ENCODE results near the gene CACNA2D4. TPM values are rescaled to one million over a fixed set of nuclear protein-coding genes. Genes with fewer than 3 reads are reported as not detected.

CACNA2D4 gene
- total RNA-seq, 1 experiment from 2014 or later: 1.7 TPM

DNA sequence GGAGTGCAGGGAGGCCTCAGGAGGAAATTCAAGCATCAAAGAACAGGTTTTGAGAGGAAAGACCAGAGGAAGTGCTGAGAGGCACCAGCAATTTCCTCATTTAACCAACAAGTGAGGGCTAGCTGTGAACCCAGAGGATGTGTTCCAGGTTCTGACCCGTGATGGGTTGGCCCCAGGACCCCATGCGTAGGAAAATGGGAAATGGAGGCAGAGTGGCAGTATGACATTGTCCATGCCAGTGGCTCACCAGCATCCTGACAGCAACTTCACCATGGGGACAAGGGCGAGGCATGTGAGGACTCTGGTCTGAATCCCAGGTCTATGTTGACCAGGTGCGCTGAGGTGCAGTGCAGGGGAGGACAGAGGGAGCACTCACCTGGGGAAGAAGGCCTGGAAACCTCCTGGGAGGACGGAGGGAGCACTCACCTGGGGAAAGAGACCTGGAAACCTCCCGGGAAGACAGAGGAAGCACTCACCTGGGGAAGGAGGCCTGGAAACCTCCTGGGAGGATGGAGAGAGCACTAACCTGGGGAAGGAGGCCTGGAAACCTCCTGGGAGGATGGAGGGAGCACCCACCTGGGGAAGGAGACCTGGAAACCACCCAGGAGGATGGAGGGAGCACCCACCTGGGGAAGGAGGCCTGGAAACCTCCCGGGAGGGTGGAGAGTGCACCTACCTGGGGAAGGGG lies 6.7 kb upstream of the CACNA2D4 start:
- Histone ChIP-seq H3K4me3 (replicated peaks in 1 of 2; ENCODE audit: low read depth in 1 of 2, low read length in 2 of 2) (no peak overlapping the region), H3K36me3 (ENCODE audit: control insufficient read depth in 1 of 2, insufficient read depth in 2 of 2, low read length in 2 of 2) (no peaks in the 10 kb centered on the region), H3K79me2 (ENCODE audit: insufficient read depth, low read length) (no peaks in the 10 kb centered on the region), H3K9ac (ENCODE audit: low read length) (no peak overlapping the region), H3K9me3 (ENCODE audit: control insufficient read depth in 1 of 2, insufficient read depth in 1 of 2, low read depth in 1 of 2, low read length in 2 of 2) (no peaks in the 10 kb centered on the region), H3K27ac (ENCODE audit: low read depth, low read length) (no peak overlapping the region), H2AFZ (ENCODE audit: low read depth, low read length, poor library complexity, severe bottlenecking) (no peak overlapping the region), H3K4me2 (ENCODE audit: low read length) (no peak overlapping the region), H3K27me3 (ENCODE audit: insufficient read depth, low read length) (no peaks in the 10 kb centered on the region), H4K20me1 (ENCODE audit: insufficient read depth) (no peaks in the 10 kb centered on the region), H3K4me1 (ENCODE audit: control insufficient read depth in 1 of 2, insufficient read depth in 2 of 2, low read length in 2 of 2) (no peaks in the 10 kb centered on the region), H3K9me2 (ENCODE audit: insufficient read depth) (no peaks in the 10 kb centered on the region)
- CTCF ChIA-PET: no interaction called here
- POLR2A ChIA-PET: no interaction called here
- TF ChIP-seq YY1 (IDR thresholded peaks at IDR 0.05; ENCODE audit: extremely low read depth, insufficient replicate concordance, low read depth, low read length) (no peak), CBX3 (IDR thresholded peaks at IDR 0.05; ENCODE audit: low read depth) (no peak), EGR1 (IDR thresholded peaks at IDR 0.05; ENCODE audit: low read depth) (no peak), EZH2 (IDR thresholded peaks at IDR 0.05) (no peak), POLR2A (IDR thresholded peaks at IDR 0.05; ENCODE audit: borderline replicate concordance, extremely low read depth, insufficient read depth, insufficient read length) (no peak), ZFX (IDR thresholded peaks at IDR 0.05) (no peak), SP1 (IDR thresholded peaks at IDR 0.05; ENCODE audit: low read depth) (no peak), TCF7L2 (IDR thresholded peaks at IDR 0.05; ENCODE audit: borderline replicate concordance, extremely low read depth, insufficient read depth, insufficient read length) (no peak), SRF (IDR thresholded peaks at IDR 0.05; ENCODE audit: low read depth) (no peak), RAD21 (IDR thresholded peaks at IDR 0.05; ENCODE audit: low read depth) (no peak), POLR2AphosphoS5 (IDR thresholded peaks at IDR 0.05; ENCODE audit: low read depth, low read length) (no peak)
- TF ChIP-seq, protein P1, sequence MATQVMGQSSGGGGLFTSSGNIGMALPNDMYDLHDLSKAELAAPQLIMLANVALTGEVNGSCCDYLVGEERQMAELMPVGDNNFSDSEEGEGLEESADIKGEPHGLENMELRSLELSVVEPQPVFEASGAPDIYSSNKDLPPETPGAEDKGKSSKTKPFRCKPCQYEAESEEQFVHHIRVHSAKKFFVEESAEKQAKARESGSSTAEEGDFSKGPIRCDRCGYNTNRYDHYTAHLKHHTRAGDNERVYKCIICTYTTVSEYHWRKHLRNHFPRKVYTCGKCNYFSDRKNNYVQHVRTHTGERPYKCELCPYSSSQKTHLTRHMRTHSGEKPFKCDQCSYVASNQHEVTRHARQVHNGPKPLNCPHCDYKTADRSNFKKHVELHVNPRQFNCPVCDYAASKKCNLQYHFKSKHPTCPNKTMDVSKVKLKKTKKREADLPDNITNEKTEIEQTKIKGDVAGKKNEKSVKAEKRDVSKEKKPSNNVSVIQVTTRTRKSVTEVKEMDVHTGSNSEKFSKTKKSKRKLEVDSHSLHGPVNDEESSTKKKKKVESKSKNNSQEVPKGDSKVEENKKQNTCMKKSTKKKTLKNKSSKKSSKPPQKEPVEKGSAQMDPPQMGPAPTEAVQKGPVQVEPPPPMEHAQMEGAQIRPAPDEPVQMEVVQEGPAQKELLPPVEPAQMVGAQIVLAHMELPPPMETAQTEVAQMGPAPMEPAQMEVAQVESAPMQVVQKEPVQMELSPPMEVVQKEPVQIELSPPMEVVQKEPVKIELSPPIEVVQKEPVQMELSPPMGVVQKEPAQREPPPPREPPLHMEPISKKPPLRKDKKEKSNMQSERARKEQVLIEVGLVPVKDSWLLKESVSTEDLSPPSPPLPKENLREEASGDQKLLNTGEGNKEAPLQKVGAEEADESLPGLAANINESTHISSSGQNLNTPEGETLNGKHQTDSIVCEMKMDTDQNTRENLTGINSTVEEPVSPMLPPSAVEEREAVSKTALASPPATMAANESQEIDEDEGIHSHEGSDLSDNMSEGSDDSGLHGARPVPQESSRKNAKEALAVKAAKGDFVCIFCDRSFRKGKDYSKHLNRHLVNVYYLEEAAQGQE (IDR thresholded peaks at IDR 0.05; ENCODE audit: low read depth): no peak
- DNase-seq (ENCODE audit: low read depth, low spot score): no peak
- ATAC-seq: no peak
- BruUV-seq (replicated peaks): no TSS peak
- intact Hi-C loops (cut with micrococcal nuclease): no loop called here
- RAD21 ChIA-PET (ENCODE audit: low non-redundant PET in 1 of 2, low total read pairs in 2 of 2, uncharacterized antibody in 2 of 2, unreplicated experiment in 2 of 2): no interaction called here
